H1 (cell line): Measurements from ENCODE around the gene ARHGEF1. TPM values are rescaled to one million over a fixed set of nuclear protein-coding genes. Genes with fewer than 3 reads are reported as not detected.
A peak's percentile ranks its signal among the peaks of the same experiment; 100 is the strongest.

ENCODE experiments used
- CTCF ChIA-PET: fragments of 300-600 bp; sonication (Branson Sonifier 250); formaldehyde crosslinking; loops from one replicate; lab custom pipeline; 2021; ENCODE audit not compliant: partially characterized antibody; lab: Charles Lee
- POLR2A ChIA-PET: fragments of 300-600 bp; sonication (Branson Sonifier 250); formaldehyde crosslinking; loops from one replicate; lab custom pipeline; 2021; ENCODE audit warnings: inconsistent platforms; ENCODE audit not compliant: partially characterized antibody; lab: Charles Lee
- DNase-seq, 2 experiments: peaks; one replicate each; pipeline versions ENCODE4 v3.0.0 to v3.0.0-alpha.2; 2010 to 2022; ENCODE audit warnings: low spot score in 2 of 2, low read depth in 1 of 2, mixed read lengths in 1 of 2
- FAIRE-seq: peaks from 2 replicates; lab custom pipeline; 2011; peaks lifted over from hg19 to GRCh38; lab: Jason Lieb, UNC
- H2AFZ ChIP-seq: 2 replicates; pipeline ENCODE4 v1.8.1; 2012; ENCODE audit warnings: low read length, inconsistent platforms
- H2AK5ac ChIP-seq: 2 replicates; pipeline ENCODE4 v1.6.1; 2013; ENCODE audit warnings: low read depth, low read length
- H2BK120ac ChIP-seq: replicated peaks from 2 replicates; pipeline ENCODE3; 2013; ENCODE audit warnings: low read depth, low read length, inconsistent platforms
- H2BK12ac ChIP-seq: 2 replicates; pipeline ENCODE4 v1.6.1; 2013; ENCODE audit warnings: low read depth, low read length
- H2BK15ac ChIP-seq: 2 replicates; pipeline ENCODE4 v1.6.1; 2013; ENCODE audit warnings: low read length
- H2BK20ac ChIP-seq: 2 replicates; pipeline ENCODE4 v1.6.1; 2013; ENCODE audit warnings: low read length
- H2BK5ac ChIP-seq: 2 replicates; pipeline ENCODE4 v1.6.1; 2013; ENCODE audit warnings: low read depth, low read length
- H3K14ac ChIP-seq: 2 replicates; pipeline ENCODE4 v1.6.1; 2013; ENCODE audit warnings: inconsistent platforms; ENCODE audit not compliant: insufficient read length
- H3K18ac ChIP-seq: 2 replicates; pipeline ENCODE4 v1.6.1; 2013; ENCODE audit warnings: low read length; ENCODE audit errors: extremely low read depth
- H3K23ac ChIP-seq: 2 replicates; pipeline ENCODE4 v1.6.1; 2013; ENCODE audit warnings: inconsistent platforms; ENCODE audit not compliant: insufficient read length
- H3K23me2 ChIP-seq: 2 replicates; pipeline ENCODE4 v1.6.1; 2013; ENCODE audit warnings: low read depth, low read length
- H3K27ac ChIP-seq: 2 replicates; pipeline ENCODE4 v1.6.1; 2011; ENCODE audit warnings: low read depth, low read length, inconsistent platforms
- H3K27me3 ChIP-seq, 4 experiments: replicated peaks in 1 of 4; 1 replicate in 1 of 4; 2 replicates in 3 of 4; pipeline versions ENCODE4 v1.6.1 to v1.8.1; 2011 to 2013; ENCODE audit warnings: low read length in 3 of 4, mild to moderate bottlenecking in 3 of 4, inconsistent platforms in 2 of 4, mixed read lengths in 2 of 4, moderate library complexity in 1 of 4; ENCODE audit not compliant: control insufficient read depth in 3 of 4, insufficient read depth in 3 of 4; ENCODE audit errors: extremely low read depth in 1 of 4
- H3K36me3 ChIP-seq, 4 experiments: 2 replicates each; pipeline versions ENCODE4 v1.6.1 to v1.8.1; 2011 to 2013; ENCODE audit warnings: mild to moderate bottlenecking in 4 of 4, low read length in 3 of 4, moderate library complexity in 2 of 4, control low read depth in 1 of 4, inconsistent platforms in 1 of 4; ENCODE audit not compliant: insufficient read depth in 4 of 4, control insufficient read depth in 2 of 4
- H3K4ac ChIP-seq: replicated peaks from 2 replicates; pipeline ENCODE3; 2013; ENCODE audit warnings: low read length, low read depth, mixed read lengths, inconsistent platforms; ENCODE audit not compliant: insufficient read length
- H3K4me1 ChIP-seq, 4 experiments: replicated peaks in 1 of 4; 1 replicate in 1 of 4; 2 replicates in 3 of 4; pipeline versions ENCODE4 v1.6.1 to v1.8.1; 2011 to 2013; ENCODE audit warnings: low read length in 3 of 4, inconsistent platforms in 2 of 4, mixed read lengths in 1 of 4; ENCODE audit not compliant: insufficient read depth in 4 of 4, control insufficient read depth in 3 of 4
- H3K4me2 ChIP-seq, 2 experiments: 2 replicates each; pipeline versions ENCODE4 v1.6.1 to v1.8.1; 2011 to 2013; ENCODE audit warnings: low read depth in 2 of 2, low read length in 2 of 2, control low read depth in 1 of 2, inconsistent platforms in 1 of 2, mild to moderate bottlenecking in 1 of 2; ENCODE audit not compliant: insufficient read depth in 1 of 2
- H3K4me3 ChIP-seq, 4 experiments: fragments of 200-600, 300-600 bp in 1 of 4; sonication (generic), shearing (Covaris generic), sonication (Bioruptor Twin) in 1 of 4; 2 replicates each; pipeline versions ENCODE4 v1.5.1 to v1.8.1; 2011 to 2016; ENCODE audit warnings: low read length in 4 of 4, low read depth in 3 of 4, control low read depth in 2 of 4, inconsistent platforms in 2 of 4, mild to moderate bottlenecking in 2 of 4, mixed read lengths in 1 of 4, moderate library complexity in 1 of 4; ENCODE audit not compliant: insufficient read depth in 2 of 4; ENCODE audit errors: extremely low read depth in 1 of 4
- H3K56ac ChIP-seq: replicated peaks from 2 replicates; pipeline ENCODE3; 2013; ENCODE audit warnings: low read depth, mild to moderate bottlenecking, mixed read lengths, low read length, inconsistent platforms; ENCODE audit not compliant: insufficient read length
- H3K79me1 ChIP-seq: 2 replicates; pipeline ENCODE4 v1.6.1; 2013; ENCODE audit warnings: low read depth, low read length, control low read depth
- H3K79me2 ChIP-seq, 2 experiments: 2 replicates each; pipeline versions ENCODE4 v1.6.1 to v1.8.1; 2012 to 2013; ENCODE audit warnings: low read length in 2 of 2, mild to moderate bottlenecking in 2 of 2, inconsistent platforms in 1 of 2; ENCODE audit not compliant: insufficient read depth in 2 of 2, control insufficient read depth in 1 of 2
- H3K9ac ChIP-seq, 4 experiments: replicated peaks in 1 of 4; 1 replicate in 1 of 4; 2 replicates in 3 of 4; pipeline versions ENCODE4 v1.6.1 to v1.8.1; 2011 to 2013; ENCODE audit warnings: low read depth in 3 of 4, low read length in 3 of 4, control low read depth in 2 of 4, mild to moderate bottlenecking in 2 of 4, moderate library complexity in 2 of 4, inconsistent platforms in 1 of 4; ENCODE audit errors: extremely low read depth in 1 of 4
- H3K9me3 ChIP-seq, 2 experiments: 2 replicates each; pipeline versions ENCODE4 v1.6.1 to v1.8.1; 2012 to 2013; ENCODE audit warnings: mild to moderate bottlenecking in 2 of 2, moderate library complexity in 2 of 2, control low read depth in 1 of 2, inconsistent platforms in 1 of 2, low read depth in 1 of 2, low read length in 1 of 2, mixed read lengths in 1 of 2; ENCODE audit not compliant: insufficient read depth in 2 of 2
- H4K20me1 ChIP-seq, 2 experiments: replicated peaks in 1 of 2; 2 replicates each; pipeline versions ENCODE3 to v1.8.1; 2011 to 2013; ENCODE audit warnings: inconsistent platforms in 2 of 2, low read length in 2 of 2, mild to moderate bottlenecking in 1 of 2; ENCODE audit not compliant: insufficient read depth in 2 of 2, control insufficient read depth in 1 of 2
- H4K5ac ChIP-seq: 2 replicates; pipeline ENCODE4 v1.6.1; 2013; ENCODE audit warnings: low read length, low read depth, mixed read lengths, inconsistent platforms; ENCODE audit not compliant: insufficient read length
- H4K8ac ChIP-seq: 2 replicates; pipeline ENCODE4 v1.8.0; 2013; ENCODE audit warnings: mild to moderate bottlenecking, moderate library complexity, low read length, inconsistent platforms; ENCODE audit not compliant: insufficient read depth; ENCODE audit errors: extremely low read depth
- H4K91ac ChIP-seq: replicated peaks from 2 replicates; pipeline ENCODE3; 2013; ENCODE audit warnings: low read length, mixed read lengths, inconsistent platforms; ENCODE audit not compliant: insufficient read length
- HDAC2 ChIP-seq, 2 experiments: fragments of 300-600 bp in 1 of 2; sonication (generic) in 1 of 2; IDR thresholded peaks; 2 replicates each; pipeline ENCODE4 v1.6.1; 2011 to 2012; ENCODE audit warnings: low read depth in 2 of 2, low read length in 2 of 2, mild to moderate bottlenecking in 2 of 2, moderate library complexity in 2 of 2, borderline replicate concordance in 1 of 2, inconsistent platforms in 1 of 2
- SIRT6 ChIP-seq: IDR thresholded peaks from one replicate; pipeline ENCODE4 v1.7.1; 2012; ENCODE audit warnings: low read length, inconsistent platforms
- TBP ChIP-seq: IDR thresholded peaks from 2 replicates; pipeline ENCODE4 v1.6.1; 2011; ENCODE audit warnings: low read depth, low read length, improper control_type of control experiment
- YY1 ChIP-seq: IDR thresholded peaks from 2 replicates; pipeline ENCODE4 v1.6.1; 2011; ENCODE audit warnings: low read depth, mild to moderate bottlenecking, low read length
- WGBS, 2 experiments: shearing (Covaris generic) in 1 of 2; methylation state at CpG; one replicate each; pipeline versions ENCODE4 v1.1.6 to v1.1.7; 2013 to 2015; ENCODE audit warnings: low lambda C conversion rate in 2 of 2, mixed read lengths in 2 of 2, inconsistent platforms in 1 of 2, low coverage in 1 of 2, missing lambda C conversion rate in 1 of 2; ENCODE audit not compliant: insufficient replicate concordance in 2 of 2, insufficient coverage in 1 of 2, insufficient read length in 1 of 2; ENCODE audit errors: extremely low coverage in 1 of 2, missing lambda C conversion rate in 1 of 2; 5-methylcytosine and 5-hydroxymethylcytosine counted together
- polyA plus RNA-seq, 7 experiments: library from polyadenylated mRNA; depleted of rRNA in 3 of 7; stranded (reverse) in 5 of 7; unstranded in 2 of 7; fragments of >200 nt in 5 of 7; fragments of 200-250 nt in 2 of 7; gene quantifications; 1 replicate in 5 of 7; 2 replicates in 1 of 7; 4 replicates in 1 of 7; pipeline versions ENCODE4 v1.2.1 to v1.2.3, GENCODE V29; 2011 to 2013; ENCODE audit warnings: missing spikeins in 2 of 7, mixed read lengths in 2 of 7
- total RNA-seq: library from RNA; stranded (reverse); fragmentation: NEBNext Ultra II Directional; extraction: Animal tissue kit (Norgen Biotek cat#: 25700); gene quantifications from 2 replicates; pipeline ENCODE4 v1.2.1, GENCODE V29; 2021

Gene ARHGEF1
- total and polyA plus RNA-seq, 2 of the 8 experiments (the other 6 are each of a cell fraction or from before 2014, with no cell fraction given), result 23.0 to 49.0 TPM

DNA sequence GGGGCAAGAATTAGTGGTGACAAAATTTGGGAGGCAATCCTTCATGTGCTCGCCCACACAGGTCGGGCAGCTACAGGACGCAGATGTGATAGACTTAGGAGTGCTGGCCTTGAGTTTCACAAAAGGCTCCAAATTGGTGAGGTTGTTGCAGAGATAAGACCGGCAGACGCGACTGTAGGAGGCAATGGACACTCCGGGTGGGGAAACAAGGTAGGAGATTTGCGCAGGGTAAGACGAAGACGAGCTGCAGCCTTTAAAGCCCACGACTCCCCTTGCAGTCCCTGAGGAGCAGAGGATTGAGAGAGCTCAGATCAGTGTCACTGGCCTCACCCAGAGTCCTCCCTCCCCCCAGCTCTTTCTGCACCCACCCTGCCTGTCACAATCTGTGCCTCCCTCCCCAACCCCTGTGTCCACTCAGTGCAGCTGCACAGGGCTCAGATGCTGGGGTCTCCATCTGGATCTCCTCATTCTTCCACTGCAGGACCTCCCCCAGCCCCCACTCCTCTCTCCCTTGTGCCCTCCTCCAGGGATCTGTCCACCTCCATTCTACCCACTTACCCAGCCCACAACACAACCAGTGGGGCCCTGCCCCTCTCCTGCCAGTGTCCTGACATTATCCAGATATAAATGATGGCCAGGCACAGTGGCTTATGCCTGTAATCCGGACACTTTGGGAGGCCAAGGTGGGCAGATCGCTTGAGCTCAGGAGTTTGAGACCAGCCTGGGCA lies 44.8 kb upstream of the ARHGEF1 start:
- ChIA-PET CTCF (interaction anchor here (0.6 to 5.0 kb wide), 5 partner anchors 14 to 679 kb away, joined by 3 to 31 read pairs (median 7); no protein-coding TSS in a partner anchor), POLR2A (interaction anchor here (0.8 to 1.0 kb wide), 3 partner anchors 13 to 23 kb away, joined by 3 to 4 read pairs (median 4); no protein-coding TSS in a partner anchor)
- H3K79me1 ChIP-seq, result no peaks in the 10 kb centered on the region
- no peak overlapping the region for H3K27ac ChIP-seq
- no peak overlapping the region for H3K4me2 ChIP-seq
- peaks cover 4 to 17% of the 10 kb centered on the region in 2 experiments; a peak in 3 of 4 replicates for H3K9me3 ChIP-seq
- no peaks in the 10 kb centered on the region for H3K23me2 ChIP-seq
- no peak overlapping the region for H2AK5ac ChIP-seq
- no peak for FAIRE-seq
- no peaks in the 10 kb centered on the region for H3K79me2 ChIP-seq
- H3K9ac ChIP-seq, result no peak overlapping the region
- no peak overlapping the region for H2BK5ac ChIP-seq
- TF ChIP-seq YY1, result no peak
- TF ChIP-seq SIRT6, result no peak
- no peak for TF ChIP-seq TBP
- TF ChIP-seq HDAC2 (IDR thresholded peaks at IDR 0.05; ENCODE audit: borderline replicate concordance in 1 of 2, low read depth in 2 of 2, low read length in 2 of 2), result no peak
- TF ChIP-seq, all 59 proteins: peak for 0
- Histone ChIP-seq H3K56ac (no peak overlapping the region), H2BK12ac (no peak overlapping the region), H4K5ac (no peak overlapping the region), H2BK20ac (no peak overlapping the region), H2BK120ac (no peak overlapping the region), H3K23ac (no peak overlapping the region), H3K36me3 (no peaks in the 10 kb centered on the region), H3K18ac (no peak overlapping the region), H2BK15ac (peak overlapping the region; percentile 46; the same call in 1 of the 2 replicates), H4K20me1 (no peaks in the 10 kb centered on the region), H4K8ac (no peak overlapping the region), H3K14ac (no peak overlapping the region), H2AFZ (no peak overlapping the region), H3K4me3 (no peak overlapping the region), H3K4ac (no peak overlapping the region), H4K91ac (no peak overlapping the region), H3K27me3 (no peaks in the 10 kb centered on the region), H3K4me1 (no peaks in the 10 kb centered on the region)
- 68% methylated on average over 13 of the region's 13 CpGs; no CpG with 5 or more reads in 1 of the 2 experiments for WGBS, 2 experiments
- DNase-seq, result no peak
